ENCODE measurements around the gene PBX1.

DNA sequence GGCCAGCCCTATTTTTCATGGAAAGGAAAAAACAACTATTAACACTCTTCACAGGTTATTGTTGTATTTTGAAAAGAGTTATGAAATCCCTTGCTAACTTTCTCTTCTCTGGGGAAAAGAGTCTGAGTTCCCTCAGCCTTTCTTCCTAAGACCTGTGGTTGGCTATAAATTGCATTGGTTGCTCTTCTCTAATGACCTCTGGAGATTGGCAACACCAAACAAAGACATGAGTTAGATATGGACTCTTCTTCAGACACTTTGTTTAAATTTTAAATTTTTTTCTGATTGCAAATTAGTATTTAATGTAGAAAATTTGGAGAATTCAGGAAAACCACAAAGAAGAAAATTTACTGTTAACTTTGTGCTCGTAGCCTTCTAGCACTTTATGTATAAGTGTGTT is 275.7 kb downstream of the PBX1 start:
- TF ChIP-seq, protein P1, sequence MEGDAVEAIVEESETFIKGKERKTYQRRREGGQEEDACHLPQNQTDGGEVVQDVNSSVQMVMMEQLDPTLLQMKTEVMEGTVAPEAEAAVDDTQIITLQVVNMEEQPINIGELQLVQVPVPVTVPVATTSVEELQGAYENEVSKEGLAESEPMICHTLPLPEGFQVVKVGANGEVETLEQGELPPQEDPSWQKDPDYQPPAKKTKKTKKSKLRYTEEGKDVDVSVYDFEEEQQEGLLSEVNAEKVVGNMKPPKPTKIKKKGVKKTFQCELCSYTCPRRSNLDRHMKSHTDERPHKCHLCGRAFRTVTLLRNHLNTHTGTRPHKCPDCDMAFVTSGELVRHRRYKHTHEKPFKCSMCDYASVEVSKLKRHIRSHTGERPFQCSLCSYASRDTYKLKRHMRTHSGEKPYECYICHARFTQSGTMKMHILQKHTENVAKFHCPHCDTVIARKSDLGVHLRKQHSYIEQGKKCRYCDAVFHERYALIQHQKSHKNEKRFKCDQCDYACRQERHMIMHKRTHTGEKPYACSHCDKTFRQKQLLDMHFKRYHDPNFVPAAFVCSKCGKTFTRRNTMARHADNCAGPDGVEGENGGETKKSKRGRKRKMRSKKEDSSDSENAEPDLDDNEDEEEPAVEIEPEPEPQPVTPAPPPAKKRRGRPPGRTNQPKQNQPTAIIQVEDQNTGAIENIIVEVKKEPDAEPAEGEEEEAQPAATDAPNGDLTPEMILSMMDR (IDR thresholded peaks at IDR 0.05) = no peak
- TF ChIP-seq POLR2AphosphoS5 (IDR thresholded peaks at IDR 0.05) (no peak), POLR2A (IDR thresholded peaks at IDR 0.05) (no peak), EP300 (IDR thresholded peaks at IDR 0.05) (no peak)
